A549 treated with CORT108297 at 1 μM for 4 hours (cell line): Measurements from ENCODE around the gene CTTN. TPM values are rescaled to one million over a fixed set of nuclear protein-coding genes. Genes with fewer than 3 reads are reported as not detected.

Experiments used
- total RNA-seq: library from RNA; stranded (reverse); fragments of 200-300 nt; extraction: Qiagen RNA extraction; gene quantifications from 5 replicates; pipeline ENCODE4 v1.2.3, GENCODE V29; 2022

CTTN gene
- 216 to 223 TPM (median 221 TPM) in 5 replicates for total RNA-seq

GRCh38 chr11:70397983-70398833, at the start of gene CTTN:
CTTN (plus strand) TSS chr11:70398529; CDS start chr11:70407298, 8,769 bp downstream.

Other genes with a start within 250 kb of the CTTN start
- gene FADD, start 195.2 kb upstream of the CTTN start, total RNA-seq, result 58.5 to 77.7 TPM (median 71.3 TPM) in 5 replicates
- 26.3 to 32.2 TPM (median 29.3 TPM) in 5 replicates for gene PPFIA1, start 127.8 kb upstream of the CTTN start, total RNA-seq